Measurements from ENCODE around the gene DAGLA.
A peak's percentile ranks its signal among the peaks of the same experiment; 100 is the strongest.

DNA sequence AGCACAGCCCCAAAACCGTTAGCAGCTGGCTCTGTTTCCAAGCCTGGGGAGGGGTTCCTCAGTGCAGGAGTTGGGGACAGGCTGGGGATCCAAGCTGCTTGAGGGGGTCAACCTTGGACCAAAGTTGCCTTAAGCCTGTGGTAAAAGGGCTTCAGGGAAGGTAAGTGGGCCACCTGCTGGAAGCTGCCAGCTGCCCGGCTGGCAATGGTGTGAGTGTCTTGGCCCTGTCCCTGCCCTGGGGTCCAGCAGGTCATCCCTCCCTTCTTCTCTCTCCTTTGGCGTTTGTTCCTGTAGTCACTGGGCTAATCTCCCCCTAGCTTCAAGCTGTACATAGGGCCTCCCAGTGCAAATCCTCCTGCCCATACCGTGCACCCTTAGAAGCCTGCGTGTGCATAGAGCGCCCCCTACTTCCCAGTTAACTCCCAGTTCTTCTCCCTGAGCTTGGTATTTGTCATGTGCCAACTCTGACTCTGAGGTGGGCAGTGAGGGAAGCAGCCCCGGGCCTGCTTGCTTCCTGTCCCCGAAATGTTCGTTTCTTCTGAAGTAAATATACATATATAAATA is 107.8 kb downstream of the DAGLA start:
- TF ChIP-seq, protein P1, sequence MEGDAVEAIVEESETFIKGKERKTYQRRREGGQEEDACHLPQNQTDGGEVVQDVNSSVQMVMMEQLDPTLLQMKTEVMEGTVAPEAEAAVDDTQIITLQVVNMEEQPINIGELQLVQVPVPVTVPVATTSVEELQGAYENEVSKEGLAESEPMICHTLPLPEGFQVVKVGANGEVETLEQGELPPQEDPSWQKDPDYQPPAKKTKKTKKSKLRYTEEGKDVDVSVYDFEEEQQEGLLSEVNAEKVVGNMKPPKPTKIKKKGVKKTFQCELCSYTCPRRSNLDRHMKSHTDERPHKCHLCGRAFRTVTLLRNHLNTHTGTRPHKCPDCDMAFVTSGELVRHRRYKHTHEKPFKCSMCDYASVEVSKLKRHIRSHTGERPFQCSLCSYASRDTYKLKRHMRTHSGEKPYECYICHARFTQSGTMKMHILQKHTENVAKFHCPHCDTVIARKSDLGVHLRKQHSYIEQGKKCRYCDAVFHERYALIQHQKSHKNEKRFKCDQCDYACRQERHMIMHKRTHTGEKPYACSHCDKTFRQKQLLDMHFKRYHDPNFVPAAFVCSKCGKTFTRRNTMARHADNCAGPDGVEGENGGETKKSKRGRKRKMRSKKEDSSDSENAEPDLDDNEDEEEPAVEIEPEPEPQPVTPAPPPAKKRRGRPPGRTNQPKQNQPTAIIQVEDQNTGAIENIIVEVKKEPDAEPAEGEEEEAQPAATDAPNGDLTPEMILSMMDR (IDR thresholded peaks at IDR 0.05): peak in 4 of 5 experiments; percentile 23 to 50 (median 27)
- no peak for TF ChIP-seq EP300 (IDR thresholded peaks at IDR 0.05)

Data from tibial nerve (tissue), 4 donors.